CD4-positive, CD25-positive, alpha-beta regulatory T cell (primary cell): ENCODE results near the gene PTBP1. TPM values are rescaled to one million over a fixed set of nuclear protein-coding genes. Genes with fewer than 3 reads are reported as not detected.

Experiments used
- ATAC-seq, 2 donors: fragments of 150-1000 bp; cut with Tn5 transposase; one replicate each; pipeline ENCODE4 v1.10.0; 2021; ENCODE audit warnings: low read depth in 2 of 2, moderate number of reproducible peaks in 2 of 2, moderate library complexity in 1 of 2
- DNase-seq, 3 donors: peaks; one replicate each; pipeline versions ENCODE4 v3.0.0 to v3.0.0-alpha.2; 2012 to 2022; ENCODE audit warnings: mixed read lengths in 1 of 3
- H3K27ac ChIP-seq: one replicate; pipeline ENCODE4 v1.7.0; 2013; ENCODE audit warnings: mild to moderate bottlenecking, low read length; ENCODE audit not compliant: insufficient read depth, poor library complexity, severe bottlenecking
- H3K27me3 ChIP-seq: one replicate; pipeline ENCODE4 v1.7.0; 2013; ENCODE audit warnings: low read length; ENCODE audit not compliant: control insufficient read depth, insufficient read depth
- H3K36me3 ChIP-seq: one replicate; pipeline ENCODE4 v1.7.0; 2013; ENCODE audit warnings: mild to moderate bottlenecking, low read length, moderate library complexity; ENCODE audit not compliant: control insufficient read depth, insufficient read depth
- H3K4me1 ChIP-seq: 2 replicates; pipeline ENCODE4 v1.7.0; 2013; ENCODE audit warnings: mild to moderate bottlenecking, low read length; ENCODE audit not compliant: insufficient read depth, control insufficient read depth, poor library complexity, severe bottlenecking
- H3K4me3 ChIP-seq: one replicate; pipeline ENCODE4 v1.7.0; 2013; ENCODE audit warnings: low read depth, mild to moderate bottlenecking, low read length, moderate library complexity
- H3K9me3 ChIP-seq, 2 experiments: 1 replicate in 1 of 2; 2 replicates in 1 of 2; pipeline ENCODE4 v1.7.0; 2013; ENCODE audit warnings: low read length in 2 of 2, mild to moderate bottlenecking in 1 of 2, moderate library complexity in 1 of 2; ENCODE audit not compliant: control insufficient read depth in 2 of 2
- H3K27ac Mint-ChIP-seq, 3 donors: one replicate each; pipeline ENCODE4 v1.8.0; 2020 to 2022; ENCODE audit warnings: mild to moderate bottlenecking in 3 of 3, mixed read lengths in 3 of 3, moderate library complexity in 2 of 3
- H3K27me3 Mint-ChIP-seq: one replicate; pipeline ENCODE4 v1.8.0; 2022; ENCODE audit warnings: mild to moderate bottlenecking, mixed read lengths
- H3K36me3 Mint-ChIP-seq: one replicate; pipeline ENCODE4 v1.8.0; 2020; ENCODE audit warnings: mixed read lengths
- H3K4me1 Mint-ChIP-seq, 4 donors: one replicate each; pipeline ENCODE4 v1.8.0; 2020 to 2022; ENCODE audit warnings: mixed read lengths in 4 of 4, mild to moderate bottlenecking in 1 of 4
- H3K4me3 Mint-ChIP-seq, 4 donors: one replicate each; pipeline ENCODE4 v1.8.0; 2020 to 2022; ENCODE audit warnings: mild to moderate bottlenecking in 4 of 4, mixed read lengths in 4 of 4, moderate library complexity in 3 of 4
- H3K9me3 Mint-ChIP-seq, 7 donors: one replicate each; pipeline ENCODE4 v1.8.0; 2020 to 2022; ENCODE audit warnings: mixed read lengths in 7 of 7, mild to moderate bottlenecking in 3 of 7, moderate library complexity in 2 of 7
- polyA plus RNA-seq, 4 donors: library from polyadenylated mRNA; unstranded; fragments of 300-500 nt; fragmentation: Illumina TruSeq; gene quantifications; one replicate each; pipeline ENCODE4 v1.2.3, GENCODE V29; 2021
- total RNA-seq: library from RNA; stranded (reverse); gene quantifications from one replicate; pipeline ENCODE4 v1.2.3, GENCODE V29; 2022

PTBP1 gene
- total and polyA plus RNA-seq, 5 donors from 2014 or later, result 108 to 308 (median 132) TPM

DNA sequence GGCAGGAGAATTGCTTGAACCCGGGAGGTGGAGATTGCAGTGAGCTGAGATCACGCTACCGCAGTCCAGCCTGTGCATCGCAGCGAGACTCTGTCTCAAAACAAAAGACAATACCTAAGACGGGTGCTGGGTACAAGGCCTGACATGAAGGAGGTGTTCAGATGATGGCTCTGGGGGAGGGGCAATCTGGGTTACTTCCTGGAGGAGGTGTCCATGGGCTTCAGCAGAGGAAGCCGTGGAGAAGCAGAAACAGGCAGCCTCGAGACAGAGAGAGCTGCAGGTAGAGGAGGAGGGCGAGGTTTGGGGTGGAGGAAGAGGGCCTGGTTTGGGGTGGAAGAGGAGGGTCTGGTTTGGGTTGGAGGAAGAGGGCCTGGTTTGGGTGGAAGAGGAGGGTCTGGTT lies 42.7 kb upstream of the PTBP1 start:
- DNase-seq (no peak), ATAC-seq (no peak)

DNA sequence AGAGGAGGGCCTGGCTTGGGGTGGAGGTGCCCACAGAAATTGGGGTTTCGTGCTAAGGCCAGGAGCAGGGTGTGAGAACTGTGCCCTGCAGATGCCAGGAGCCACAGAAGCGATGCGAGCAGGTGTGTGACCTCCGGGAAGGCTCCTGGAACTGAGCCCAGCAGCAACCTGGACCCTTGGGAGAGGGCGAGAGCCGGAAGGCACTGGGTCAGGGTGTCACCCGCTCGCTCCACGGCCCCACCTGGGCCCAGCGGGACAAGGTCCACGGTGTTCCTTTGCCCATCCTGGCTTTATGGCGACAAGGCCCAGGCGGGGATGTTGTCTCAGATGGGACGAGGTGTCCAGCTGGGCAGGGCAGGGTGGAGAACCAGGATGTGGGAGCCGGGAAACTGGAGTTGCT lies 42.2 kb upstream of the PTBP1 start:
- H3K27me3 ChIP-seq, result no peaks in the 10 kb centered on the region
- no peaks in the 10 kb centered on the region for H3K36me3 ChIP-seq
- Mint-ChIP-seq H3K4me1 (no peaks in the 10 kb centered on the region), H3K27me3 (peaks cover 4% of the 10 kb centered on the region), H3K9me3 (peaks cover 0 to 12% (median 3%) of the 10 kb centered on the region in 7 donors), H3K4me3 (no peak overlapping the region), H3K27ac (no peak overlapping the region), H3K36me3 (no peaks in the 10 kb centered on the region)
- H3K4me3 ChIP-seq, result no peak overlapping the region
- peaks cover 0 to 11% of the 10 kb centered on the region in 2 experiments for H3K9me3 ChIP-seq
- no peaks in the 10 kb centered on the region for H3K4me1 ChIP-seq
- DNase-seq (no peak), ATAC-seq (no peak)
- H3K27ac ChIP-seq, result no peak overlapping the region

More for the DNA sequence above, 42.7 kb upstream of the PTBP1 start:
- no peak overlapping the region for H3K4me3 Mint-ChIP-seq
- Histone ChIP-seq H3K4me1 (no peaks in the 10 kb centered on the region), H3K27me3 (no peaks in the 10 kb centered on the region), H3K9me3 (peaks cover 0 to 11% of the 10 kb centered on the region in 2 experiments), H3K4me3 (no peak overlapping the region), H3K36me3 (no peaks in the 10 kb centered on the region), H3K27ac (no peak overlapping the region)
- H3K9me3 Mint-ChIP-seq, result peaks cover 0 to 8% (median under 1%) of the 10 kb centered on the region in 7 donors
- H3K27me3 Mint-ChIP-seq, result peaks cover 2% of the 10 kb centered on the region
- H3K4me1 Mint-ChIP-seq, result no peaks in the 10 kb centered on the region
- no peak overlapping the region for H3K27ac Mint-ChIP-seq
- H3K36me3 Mint-ChIP-seq, result no peaks in the 10 kb centered on the region

DNA sequence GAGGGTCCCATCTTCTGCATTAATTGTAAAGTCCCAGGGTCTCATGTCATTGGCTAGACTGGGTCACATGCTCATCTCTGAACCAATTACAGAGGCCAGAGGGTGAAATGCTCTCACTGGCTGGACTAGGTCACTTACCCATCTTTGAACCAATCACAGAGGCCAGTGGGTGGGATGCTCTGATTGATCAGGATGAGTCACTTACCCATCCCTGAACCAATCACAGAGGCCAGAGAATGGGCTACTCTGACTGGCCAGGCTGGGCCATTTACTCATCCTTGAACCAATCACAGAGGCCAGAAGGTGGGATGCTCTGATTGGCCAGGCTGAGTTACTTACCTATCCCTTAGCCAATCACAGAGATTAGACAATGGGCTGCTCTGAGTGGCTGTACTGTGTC lies 41.0 kb upstream of the PTBP1 start:
- Histone ChIP-seq H3K36me3 (no peaks in the 10 kb centered on the region), H3K27ac (no peak overlapping the region), H3K4me1 (no peaks in the 10 kb centered on the region), H3K9me3 (peaks cover 0 to 11% of the 10 kb centered on the region in 2 experiments), H3K27me3 (no peaks in the 10 kb centered on the region), H3K4me3 (no peak overlapping the region)
- no peaks in the 10 kb centered on the region for H3K4me1 Mint-ChIP-seq
- no peak for ATAC-seq
- no peak for DNase-seq
- H3K4me3 Mint-ChIP-seq, result no peak overlapping the region
- H3K36me3 Mint-ChIP-seq, result no peaks in the 10 kb centered on the region
- H3K9me3 Mint-ChIP-seq, result peaks cover 0 to 12% (median 3%) of the 10 kb centered on the region in 7 donors
- H3K27me3 Mint-ChIP-seq, result peaks cover 4% of the 10 kb centered on the region
- no peak overlapping the region for H3K27ac Mint-ChIP-seq

DNA sequence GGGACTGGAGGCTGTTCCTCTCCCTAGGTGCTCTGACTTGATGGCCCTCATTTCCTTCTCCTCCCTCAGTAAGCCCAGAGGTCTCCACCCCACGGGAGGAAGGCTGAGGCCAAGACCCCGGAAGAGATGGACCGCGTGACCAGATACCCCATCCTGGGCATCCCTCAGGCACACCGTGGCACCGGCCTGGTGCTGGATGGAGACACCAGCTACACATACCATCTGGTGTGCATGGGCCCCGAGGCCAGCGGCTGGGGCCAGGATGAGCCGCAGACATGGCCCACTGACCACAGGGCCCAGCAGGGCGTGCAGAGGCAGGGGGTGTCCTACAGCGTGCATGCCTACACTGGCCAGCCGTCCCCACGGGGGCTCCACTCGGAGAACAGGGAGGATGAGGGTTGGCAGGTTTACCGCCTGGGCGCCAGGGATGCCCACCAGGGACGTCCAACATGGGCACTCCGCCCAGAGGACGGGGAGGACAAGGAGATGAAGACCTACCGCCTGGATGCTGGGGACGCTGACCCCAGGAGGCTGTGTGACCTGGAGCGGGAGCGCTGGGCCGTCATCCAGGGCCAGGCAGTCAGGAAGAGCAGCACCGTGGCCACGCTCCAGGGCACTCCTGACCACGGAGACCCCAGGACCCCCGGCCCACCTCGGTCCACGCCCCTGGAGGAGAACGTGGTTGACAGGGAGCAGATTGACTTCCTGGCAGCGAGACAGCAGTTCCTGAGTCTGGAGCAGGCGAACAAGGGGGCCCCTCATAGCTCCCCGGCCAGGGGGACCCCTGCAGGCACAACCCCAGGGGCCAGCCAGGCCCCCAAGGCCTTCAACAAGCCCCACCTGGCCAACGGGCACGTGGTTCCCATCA lies 40.2 kb upstream of the PTBP1 start:
- Histone ChIP-seq H3K9me3 (peaks cover 0 to 11% of the 10 kb centered on the region in 2 experiments), H3K4me3 (no peak overlapping the region), H3K4me1 (no peaks in the 10 kb centered on the region), H3K36me3 (no peaks in the 10 kb centered on the region), H3K27me3 (no peaks in the 10 kb centered on the region), H3K27ac (no peak overlapping the region)
- Mint-ChIP-seq H3K4me3 (no peak overlapping the region), H3K4me1 (no peaks in the 10 kb centered on the region), H3K27ac (no peak overlapping the region), H3K27me3 (peaks cover 4% of the 10 kb centered on the region), H3K9me3 (peaks cover 0 to 12% (median 3%) of the 10 kb centered on the region in 7 donors), H3K36me3 (no peaks in the 10 kb centered on the region)
- ATAC-seq, result no peak
- no peak for DNase-seq

DNA sequence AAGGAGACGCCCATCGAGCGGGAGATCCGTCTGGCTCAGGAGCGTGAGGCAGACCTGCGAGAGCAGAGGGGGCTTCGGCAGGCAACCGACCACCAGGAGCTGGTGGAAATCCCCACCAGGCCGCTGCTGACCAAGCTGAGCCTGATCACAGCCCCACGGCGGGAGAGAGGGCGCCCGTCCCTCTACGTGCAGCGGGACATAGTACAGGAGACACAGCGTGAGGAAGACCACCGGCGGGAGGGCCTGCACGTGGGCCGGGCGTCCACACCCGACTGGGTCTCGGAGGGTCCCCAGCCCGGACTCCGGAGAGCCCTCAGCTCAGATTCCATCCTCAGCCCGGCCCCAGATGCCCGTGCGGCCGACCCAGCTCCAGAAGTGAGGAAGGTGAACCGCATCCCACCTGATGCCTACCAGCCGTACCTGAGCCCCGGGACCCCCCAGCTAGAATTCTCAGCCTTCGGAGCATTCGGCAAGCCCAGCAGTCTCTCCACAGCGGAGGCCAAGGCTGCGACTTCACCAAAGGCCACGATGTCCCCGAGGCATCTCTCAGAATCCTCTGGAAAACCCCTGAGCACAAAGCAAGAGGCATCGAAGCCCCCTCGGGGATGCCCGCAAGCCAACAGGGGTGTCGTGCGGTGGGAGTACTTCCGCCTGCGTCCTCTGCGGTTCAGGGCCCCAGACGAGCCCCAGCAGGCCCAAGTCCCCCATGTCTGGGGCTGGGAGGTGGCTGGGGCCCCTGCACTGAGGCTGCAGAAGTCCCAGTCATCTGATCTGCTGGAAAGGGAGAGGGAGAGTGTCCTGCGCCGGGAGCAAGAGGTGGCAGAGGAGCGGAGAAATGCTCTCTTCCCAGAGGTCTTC lies 39.2 kb upstream of the PTBP1 start:
- DNase-seq, result no peak
- Histone ChIP-seq H3K4me3 (no peak overlapping the region), H3K9me3 (peaks cover 0 to 11% of the 10 kb centered on the region in 2 experiments), H3K4me1 (no peaks in the 10 kb centered on the region), H3K27ac (no peak overlapping the region), H3K27me3 (no peaks in the 10 kb centered on the region), H3K36me3 (no peaks in the 10 kb centered on the region)
- Mint-ChIP-seq H3K9me3 (peaks cover 0 to 12% (median 3%) of the 10 kb centered on the region in 7 donors), H3K27me3 (peaks cover 4% of the 10 kb centered on the region), H3K27ac (no peak overlapping the region), H3K4me3 (no peak overlapping the region), H3K4me1 (no peaks in the 10 kb centered on the region), H3K36me3 (no peaks in the 10 kb centered on the region)
- no peak for ATAC-seq

DNA sequence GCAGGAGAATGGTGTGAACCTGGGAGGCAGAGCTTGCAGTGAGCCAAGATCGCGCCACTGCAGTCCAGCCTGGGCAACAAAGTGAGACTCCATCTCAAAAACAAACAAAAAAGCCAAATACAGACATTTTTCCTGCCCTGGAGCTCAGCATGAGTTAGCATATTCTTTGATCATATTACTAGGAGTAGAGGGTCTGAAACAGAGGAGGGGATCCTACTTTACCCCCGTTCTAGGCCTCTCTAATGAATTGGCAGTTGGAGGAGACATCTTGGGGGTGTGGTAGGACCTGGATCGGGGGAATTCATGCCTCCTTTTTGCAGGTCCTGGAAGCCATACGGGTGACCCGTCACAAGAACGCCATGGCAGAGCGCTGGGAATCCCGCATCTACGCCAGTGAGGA lies 34.1 kb upstream of the PTBP1 start:
- Mint-ChIP-seq H3K4me1 (no peaks in the 10 kb centered on the region), H3K27me3 (peaks cover 4% of the 10 kb centered on the region), H3K27ac (no peak overlapping the region), H3K4me3 (no peak overlapping the region), H3K36me3 (no peaks in the 10 kb centered on the region), H3K9me3 (peaks cover 0 to 12% (median 3%) of the 10 kb centered on the region in 7 donors)
- DNase-seq, result no peak
- Histone ChIP-seq H3K4me3 (no peak overlapping the region), H3K36me3 (no peaks in the 10 kb centered on the region), H3K4me1 (no peaks in the 10 kb centered on the region), H3K27me3 (no peaks in the 10 kb centered on the region), H3K27ac (no peak overlapping the region), H3K9me3 (peaks cover 0 to 8% of the 10 kb centered on the region in 2 experiments)
- ATAC-seq, result no peak

DNA sequence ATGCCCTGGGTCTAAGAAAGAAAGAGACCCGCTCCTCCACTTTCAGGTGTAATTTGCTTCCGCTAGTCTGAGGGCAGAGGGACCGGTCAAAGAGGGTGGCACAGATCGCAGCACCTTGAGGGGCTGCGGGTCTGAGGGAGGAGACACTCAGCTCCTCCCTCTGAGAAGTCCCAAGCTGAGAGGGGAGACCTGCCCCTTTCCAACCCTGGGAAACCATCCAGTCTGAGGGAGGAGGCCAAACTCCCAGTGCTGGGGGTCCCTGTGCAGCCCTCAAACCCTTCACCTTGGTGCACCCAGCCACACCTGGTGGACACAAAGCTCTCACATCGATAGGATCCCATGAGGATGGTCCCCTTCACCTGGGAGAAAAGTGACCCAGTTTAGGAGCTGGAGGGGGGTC lies 33.4 kb upstream of the PTBP1 start:
- H3K4me3 ChIP-seq, result no peak overlapping the region
- H3K4me1 ChIP-seq, result no peaks in the 10 kb centered on the region
- ATAC-seq (no peak), DNase-seq (no peak)
- Mint-ChIP-seq H3K4me3 (no peak overlapping the region), H3K9me3 (peaks cover 0 to 7% (median 1%) of the 10 kb centered on the region in 7 donors), H3K36me3 (no peaks in the 10 kb centered on the region), H3K27me3 (peaks cover 4% of the 10 kb centered on the region), H3K4me1 (no peaks in the 10 kb centered on the region), H3K27ac (no peak overlapping the region)
- no peak overlapping the region for H3K27ac ChIP-seq
- no peaks in the 10 kb centered on the region for H3K27me3 ChIP-seq
- no peaks in the 10 kb centered on the region for H3K36me3 ChIP-seq
- H3K9me3 ChIP-seq, result peaks cover 0 to 1% of the 10 kb centered on the region in 2 experiments
